ENCODE results near the gene ZNF169. TPM values are rescaled to one million over a fixed set of nuclear protein-coding genes. Genes with fewer than 3 reads are reported as not detected.
A peak's percentile ranks its signal among the peaks of the same experiment; 100 is the strongest.
"Not testable (repeated sequence)": the region's sequence is repeated elsewhere in the genome, so short reads cannot be mapped to it uniquely, and the experiment has no call there.

ZNF169 gene
- total RNA-seq, 2 experiments from 2014 or later, result 11.4 to 11.6 TPM

DNA sequence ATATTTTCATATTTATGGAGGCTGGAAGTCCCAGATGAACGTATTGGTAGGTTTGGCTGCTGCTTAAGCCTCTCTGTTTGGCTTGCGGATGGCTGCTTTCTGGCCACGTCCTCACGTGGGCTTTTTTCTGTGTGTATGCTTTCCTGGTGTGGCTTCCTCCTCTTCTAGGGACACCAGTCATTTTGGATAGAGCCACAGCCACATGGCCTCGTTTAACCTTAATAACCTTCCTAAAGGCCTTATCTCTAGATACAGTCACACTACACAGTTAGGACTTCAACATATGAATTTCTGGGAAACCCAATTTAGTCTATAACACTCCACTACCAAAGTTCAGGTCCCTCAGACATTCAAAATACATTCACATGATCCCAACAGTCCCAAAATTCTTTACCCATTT is 42.5 kb downstream of the ZNF169 start:
- DNase-seq (no peak), ATAC-seq (ENCODE audit: low read depth) (no peak)
- Mint-ChIP-seq H3K27me3 (no peaks in the 10 kb centered on the region), H3K36me3 (peaks cover 6% of the 10 kb centered on the region), H3K4me1 (peaks cover 1% of the 10 kb centered on the region), H3K27ac (no peak overlapping the region), H3K4me3 (no peak overlapping the region), H3K9me3 (no peaks in the 10 kb centered on the region)
- POLR2A ChIA-PET, result no interaction called here

DNA sequence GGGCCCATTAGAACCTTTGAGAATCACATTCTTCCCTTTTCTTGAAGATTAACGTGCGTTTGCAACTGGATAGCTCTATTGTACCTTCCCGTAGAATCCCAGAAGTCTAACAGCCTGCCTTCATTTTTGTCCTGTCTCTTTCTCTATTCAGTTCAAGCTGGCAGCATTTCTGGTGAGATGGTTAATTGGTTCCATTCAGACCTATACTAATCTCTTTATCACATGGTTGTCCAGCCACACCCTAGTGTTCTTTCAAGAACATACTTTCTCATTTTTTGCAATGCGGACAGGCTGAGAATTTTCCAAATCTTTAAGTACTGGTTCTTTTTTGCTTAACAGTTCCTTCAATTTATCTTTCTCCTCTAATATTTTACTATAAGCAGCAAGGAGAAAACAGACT is 43.3 kb downstream of the ZNF169 start:
- Mint-ChIP-seq H3K27me3 (no peaks in the 10 kb centered on the region), H3K27ac (no peak overlapping the region), H3K4me1 (peaks cover 1% of the 10 kb centered on the region), H3K4me3 (no peak overlapping the region), H3K9me3 (no peaks in the 10 kb centered on the region), H3K36me3 (peaks cover 3% of the 10 kb centered on the region)
- DNase-seq, result no peak
- ATAC-seq (ENCODE audit: low read depth), result no peak
- POLR2A ChIA-PET, result no interaction called here

DNA sequence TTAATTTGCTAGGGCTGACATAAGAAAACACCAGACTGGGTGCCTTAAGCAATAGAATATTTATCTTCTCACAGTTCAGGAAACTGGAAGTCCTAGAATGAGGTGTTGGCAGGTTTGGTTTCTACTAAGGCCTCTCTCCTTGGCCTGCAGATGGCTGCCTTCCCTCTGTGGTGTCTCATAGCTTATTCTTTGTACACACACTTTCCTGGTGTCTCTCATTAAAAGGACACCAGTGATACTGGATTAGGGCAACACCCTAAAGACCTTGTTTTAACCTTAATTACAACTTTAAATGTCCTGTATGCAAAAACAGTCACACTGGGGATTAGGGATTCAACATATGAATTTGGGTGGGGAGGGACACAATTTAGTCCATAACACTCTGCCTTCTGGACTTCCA is 44.2 kb downstream of the ZNF169 start:
- POLR2A ChIA-PET, result no interaction called here
- no peaks in the 10 kb centered on the region for H3K27me3 Mint-ChIP-seq
- no peak overlapping the region for H3K4me3 Mint-ChIP-seq
- peaks cover 3% of the 10 kb centered on the region for H3K36me3 Mint-ChIP-seq
- H3K4me1 Mint-ChIP-seq, result peaks cover 1% of the 10 kb centered on the region
- H3K27ac Mint-ChIP-seq, result no peak overlapping the region
- no peaks in the 10 kb centered on the region for H3K9me3 Mint-ChIP-seq
- no peak for DNase-seq
- no peak for ATAC-seq (ENCODE audit: low read depth)

DNA sequence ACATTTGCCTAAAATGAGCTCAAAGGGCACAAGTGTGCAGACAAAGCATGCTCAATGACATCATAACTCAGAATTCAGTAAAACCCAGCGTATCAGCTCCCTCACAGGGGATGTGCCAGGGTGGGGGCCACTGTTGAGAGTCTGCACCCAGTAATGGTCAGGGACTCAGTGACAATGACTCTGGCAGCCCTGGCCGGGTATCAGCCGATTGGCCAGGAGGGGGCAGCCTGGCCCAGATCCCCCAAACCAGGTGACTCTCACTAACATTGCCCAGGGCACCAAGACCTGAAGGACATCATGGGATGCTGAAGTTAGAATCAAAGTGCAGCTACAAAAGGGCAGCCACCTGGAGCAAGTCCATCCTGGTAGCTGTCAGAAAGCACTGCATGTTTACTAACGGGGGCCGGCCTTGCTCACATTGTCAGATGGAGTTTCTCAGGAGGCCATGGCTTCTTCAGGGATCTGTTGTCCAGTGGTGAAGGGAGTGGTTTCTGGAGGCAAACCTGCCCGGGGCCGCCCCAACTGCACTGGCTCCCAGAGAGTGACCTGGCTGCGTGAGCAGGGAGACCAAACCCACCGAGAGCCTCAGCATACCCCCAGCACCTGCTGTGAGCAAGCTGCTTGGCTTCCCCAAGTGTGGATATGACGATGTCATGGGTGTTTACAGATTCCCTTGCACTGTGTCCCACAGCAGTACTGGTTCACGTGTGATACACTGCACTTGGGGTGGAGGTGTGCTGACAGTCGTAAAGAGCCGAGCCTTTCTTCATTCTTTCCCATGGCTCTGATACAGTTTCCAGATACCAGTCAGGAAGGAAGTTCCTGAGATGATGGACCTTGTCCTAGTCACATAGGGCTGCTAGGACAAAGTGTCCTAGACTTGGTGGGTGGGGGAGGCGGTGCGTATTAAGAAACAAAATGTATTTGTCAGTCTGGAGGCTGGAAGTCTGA is 56.2 kb downstream of the ZNF169 start:
- not testable (repeated sequence) for H3K36me3 Mint-ChIP-seq

DNA sequence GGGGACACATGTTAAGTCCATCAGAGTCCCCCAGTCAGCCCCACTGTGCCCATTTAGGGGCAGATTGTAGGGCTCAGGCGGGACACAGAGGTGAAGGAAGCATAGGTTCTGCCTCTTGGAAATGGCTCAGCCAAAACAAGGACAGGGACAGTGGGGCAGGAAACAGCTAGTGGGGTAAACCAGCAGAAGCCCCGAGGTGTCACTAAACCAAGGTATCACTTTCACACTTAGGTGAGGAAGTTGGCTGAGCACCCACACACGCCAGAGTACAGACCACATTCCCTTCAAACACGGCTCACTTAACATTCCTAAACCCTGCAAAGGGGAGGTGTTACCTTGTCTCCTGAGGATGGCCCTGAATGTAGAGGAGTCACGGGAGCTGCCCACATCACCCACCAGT is 57.1 kb downstream of the ZNF169 start:
- H3K36me3 Mint-ChIP-seq, H3K4me3 Mint-ChIP-seq, H3K4me1 Mint-ChIP-seq, H3K9me3 Mint-ChIP-seq, H3K27me3 Mint-ChIP-seq, H3K27ac Mint-ChIP-seq, POLR2A ChIA-PET, DNase-seq: not testable (repeated sequence)
- peak; percentile 71 for ATAC-seq (ENCODE audit: low read depth)

More for the DNA sequence above, 56.2 kb downstream of the ZNF169 start:
- ATAC-seq (ENCODE audit: low read depth); H3K27ac Mint-ChIP-seq; H3K27me3 Mint-ChIP-seq; DNase-seq; H3K9me3 Mint-ChIP-seq; H3K4me3 Mint-ChIP-seq; POLR2A ChIA-PET; H3K4me1 Mint-ChIP-seq: not testable (repeated sequence)

DNA sequence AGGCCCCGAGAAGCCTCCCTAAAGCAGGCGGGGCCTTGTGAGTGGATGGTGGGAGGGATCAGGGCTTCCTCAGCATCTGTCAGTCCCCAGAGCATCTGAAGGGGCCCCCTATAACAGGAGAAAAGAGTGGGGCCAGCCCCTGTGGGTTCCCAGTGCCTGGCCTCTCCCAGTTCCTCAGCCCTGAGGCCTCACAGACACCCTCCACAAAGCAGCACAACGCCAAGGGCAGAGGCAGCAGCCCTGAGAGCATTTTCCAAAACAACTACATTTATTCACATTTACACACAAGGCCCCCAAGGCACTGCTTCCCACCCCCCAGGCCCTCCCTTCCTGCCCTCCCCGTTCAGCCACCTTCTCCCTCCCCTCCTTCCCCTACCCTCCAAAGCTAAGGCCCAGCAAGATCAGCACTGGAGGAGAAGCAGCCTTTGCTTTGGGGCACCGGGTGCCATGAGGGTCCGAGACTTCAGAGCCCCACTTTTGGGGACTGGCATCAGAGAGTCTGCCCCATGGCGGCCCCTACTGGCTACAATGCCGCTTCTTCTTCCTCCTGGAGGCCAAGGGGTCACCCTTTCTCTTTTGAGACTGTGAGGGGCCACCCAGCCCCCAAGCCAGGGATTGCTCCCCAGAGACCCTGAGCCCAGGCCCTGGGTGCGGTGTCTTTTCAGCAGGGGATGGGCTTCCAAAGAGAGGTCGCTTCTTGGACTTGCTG is 59.0 kb downstream of the ZNF169 start:
- H3K36me3 Mint-ChIP-seq; H3K27ac Mint-ChIP-seq; H3K4me3 Mint-ChIP-seq; DNase-seq; POLR2A ChIA-PET; H3K27me3 Mint-ChIP-seq; H3K9me3 Mint-ChIP-seq; H3K4me1 Mint-ChIP-seq; ATAC-seq (ENCODE audit: low read depth): not testable (repeated sequence)

DNA sequence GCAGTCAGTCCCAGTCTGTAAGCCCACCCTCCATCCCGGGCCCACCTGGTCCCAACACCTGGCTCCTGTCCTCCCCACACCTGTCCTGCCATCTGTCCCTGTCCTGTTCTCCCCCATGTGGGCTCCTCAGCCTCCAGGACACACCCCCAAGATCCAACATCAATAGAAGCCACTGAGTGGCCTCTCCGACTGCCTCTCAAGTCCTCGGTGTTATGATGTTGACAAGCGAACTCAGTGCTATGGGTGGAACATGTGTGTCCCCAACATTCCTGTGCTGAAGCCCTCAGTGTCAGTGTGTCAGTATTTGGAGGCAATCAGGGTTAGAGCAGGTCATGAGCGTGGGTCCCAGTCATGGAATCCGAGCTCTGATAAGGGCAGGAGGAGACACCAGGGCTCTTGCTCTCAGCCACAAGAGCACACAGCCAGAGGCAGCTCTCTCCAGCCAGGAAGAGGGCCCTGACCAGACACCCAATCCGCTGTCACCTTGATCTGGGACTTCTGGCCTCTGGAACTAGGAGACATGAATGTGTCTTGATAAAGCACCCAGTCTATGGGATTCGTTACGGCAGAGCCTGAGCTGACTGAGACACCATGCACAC is 63.3 kb downstream of the ZNF169 start:
- POLR2A ChIA-PET; H3K4me1 Mint-ChIP-seq; H3K27ac Mint-ChIP-seq; H3K27me3 Mint-ChIP-seq; DNase-seq; H3K36me3 Mint-ChIP-seq; H3K4me3 Mint-ChIP-seq; H3K9me3 Mint-ChIP-seq; ATAC-seq (ENCODE audit: low read depth): not testable (repeated sequence)

DNA sequence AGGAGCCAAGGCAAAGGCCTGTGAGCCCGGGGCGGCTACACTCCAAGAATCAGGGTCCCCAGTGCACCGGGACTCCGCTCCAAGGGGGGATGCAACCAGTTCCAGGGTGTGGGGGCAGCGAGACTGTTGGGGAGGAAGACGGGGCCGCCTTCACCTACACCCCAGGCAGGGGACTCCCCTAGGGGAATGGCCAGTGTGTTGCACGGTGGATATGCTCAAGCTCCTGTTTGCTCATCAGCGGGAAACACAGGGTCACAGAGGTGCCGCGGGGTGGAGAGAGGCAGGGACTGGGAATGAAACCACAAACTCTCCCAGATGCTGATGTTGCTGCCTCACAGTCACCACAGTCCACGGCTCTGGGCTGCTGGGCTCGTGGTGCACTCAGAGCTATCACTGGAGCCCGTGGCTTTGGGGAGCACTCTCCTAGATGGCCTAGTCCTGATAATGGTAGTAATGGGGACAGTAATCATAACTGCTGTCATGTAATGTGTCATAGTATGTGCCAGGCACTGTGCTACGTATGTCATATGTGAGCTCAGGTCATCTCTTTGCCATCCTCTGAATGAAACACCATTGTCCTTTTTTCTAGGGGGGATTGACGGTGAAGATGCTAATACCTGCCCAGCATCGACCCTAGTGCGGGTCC is 64.2 kb downstream of the ZNF169 start:
- H3K4me3 Mint-ChIP-seq; ATAC-seq (ENCODE audit: low read depth); POLR2A ChIA-PET; H3K9me3 Mint-ChIP-seq; H3K4me1 Mint-ChIP-seq; H3K27me3 Mint-ChIP-seq; H3K36me3 Mint-ChIP-seq; DNase-seq; H3K27ac Mint-ChIP-seq: not testable (repeated sequence)

DNA sequence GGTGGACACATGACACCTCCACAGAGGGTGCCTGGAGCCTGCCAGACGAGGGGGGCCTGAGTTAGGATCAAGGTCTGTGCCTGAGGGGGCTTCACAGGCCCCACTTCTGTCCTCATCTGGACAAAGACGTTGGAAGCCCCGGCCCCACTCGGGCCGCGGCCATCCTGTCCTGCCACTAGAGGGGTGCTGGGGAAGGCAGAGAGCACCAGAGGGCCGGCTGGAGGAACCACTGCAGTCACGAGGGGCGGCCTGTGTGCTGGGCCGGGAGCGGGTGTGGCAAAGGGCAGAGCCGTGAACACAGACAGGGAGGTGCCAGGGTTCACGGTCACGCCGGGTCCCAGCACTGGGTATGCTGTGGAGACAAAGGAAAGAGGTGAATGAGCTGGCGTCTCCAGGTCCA is 66.5 kb downstream of the ZNF169 start:
- POLR2A ChIA-PET; H3K27me3 Mint-ChIP-seq; ATAC-seq (ENCODE audit: low read depth); H3K27ac Mint-ChIP-seq; DNase-seq; H3K9me3 Mint-ChIP-seq; H3K4me3 Mint-ChIP-seq; H3K4me1 Mint-ChIP-seq; H3K36me3 Mint-ChIP-seq: not testable (repeated sequence)

DNA sequence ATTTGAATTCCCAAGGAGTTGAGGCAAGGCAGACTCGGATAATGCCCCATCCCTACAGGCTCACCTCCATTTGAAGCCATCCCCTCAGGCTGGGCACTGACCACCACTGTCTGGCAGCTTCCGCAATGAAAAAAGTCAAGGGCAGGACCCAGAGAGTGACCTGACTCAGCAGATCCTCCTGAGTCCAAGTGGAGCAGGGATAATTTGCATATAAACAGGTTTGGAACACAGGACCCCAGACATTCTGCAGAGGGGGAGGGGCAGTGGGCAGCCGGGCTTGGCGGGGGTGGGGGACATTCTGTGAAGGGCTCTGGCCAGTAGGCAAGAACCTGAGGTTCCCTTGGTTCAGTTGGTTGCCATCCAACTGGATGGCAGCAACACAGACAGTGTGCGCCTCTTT is 69.4 kb downstream of the ZNF169 start, which contains the start of gene NUTM2F:
Gene NUTM2F (minus strand): TSS at position 101 of the 400 bp plus-strand sequence. CDS start 21 bp downstream, at position 80.
- H3K4me1 Mint-ChIP-seq; H3K27ac Mint-ChIP-seq; H3K36me3 Mint-ChIP-seq; H3K9me3 Mint-ChIP-seq; H3K27me3 Mint-ChIP-seq; H3K4me3 Mint-ChIP-seq; ATAC-seq (ENCODE audit: low read depth); DNase-seq; POLR2A ChIA-PET: not testable (repeated sequence)

DNA sequence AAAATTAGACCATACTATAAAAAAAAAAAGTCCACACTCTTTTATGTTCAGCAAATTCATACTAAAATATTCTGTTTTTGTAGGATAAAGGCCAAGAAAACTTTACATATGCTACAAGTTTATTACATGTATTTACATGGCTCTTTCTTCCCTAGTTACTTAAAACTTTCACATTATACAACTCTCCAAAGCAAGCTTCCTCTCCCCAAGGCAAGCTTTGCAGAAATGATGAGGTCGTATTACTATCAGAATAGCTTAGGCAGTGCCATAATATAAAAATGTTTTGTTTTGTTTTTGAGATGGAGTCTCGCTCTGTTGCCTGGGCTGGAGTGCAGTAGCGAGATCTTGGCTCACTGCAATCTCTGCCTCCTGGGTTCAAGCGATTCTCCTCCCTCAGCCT is 77.3 kb downstream of the ZNF169 start:
- H3K9me3 Mint-ChIP-seq; H3K4me1 Mint-ChIP-seq; H3K27me3 Mint-ChIP-seq; H3K27ac Mint-ChIP-seq; ATAC-seq (ENCODE audit: low read depth); DNase-seq; POLR2A ChIA-PET; H3K36me3 Mint-ChIP-seq; H3K4me3 Mint-ChIP-seq: not testable (repeated sequence)

DNA sequence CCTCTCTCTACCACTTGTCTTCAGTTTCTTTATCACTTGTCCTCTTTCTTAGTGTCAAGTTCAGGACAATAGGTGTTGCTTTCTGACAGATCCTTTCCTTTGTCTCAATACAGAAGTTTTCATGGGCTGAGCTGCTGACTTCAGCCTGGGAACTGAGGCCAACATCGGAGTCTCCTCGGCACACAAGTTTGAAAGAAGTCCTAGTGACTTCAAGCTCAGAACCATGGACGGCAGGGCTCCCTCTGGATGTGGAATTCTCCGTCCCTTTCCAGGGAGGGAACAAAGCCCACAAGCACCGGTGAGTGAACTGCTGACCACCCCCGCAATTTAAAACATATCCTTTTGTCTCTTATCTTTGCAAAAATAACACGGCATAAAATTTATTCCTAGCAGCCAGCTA is 79.6 kb downstream of the ZNF169 start:
- H3K4me1 Mint-ChIP-seq; H3K27ac Mint-ChIP-seq; H3K27me3 Mint-ChIP-seq; ATAC-seq (ENCODE audit: low read depth); POLR2A ChIA-PET; H3K9me3 Mint-ChIP-seq; H3K36me3 Mint-ChIP-seq; H3K4me3 Mint-ChIP-seq; DNase-seq: not testable (repeated sequence)

DNA sequence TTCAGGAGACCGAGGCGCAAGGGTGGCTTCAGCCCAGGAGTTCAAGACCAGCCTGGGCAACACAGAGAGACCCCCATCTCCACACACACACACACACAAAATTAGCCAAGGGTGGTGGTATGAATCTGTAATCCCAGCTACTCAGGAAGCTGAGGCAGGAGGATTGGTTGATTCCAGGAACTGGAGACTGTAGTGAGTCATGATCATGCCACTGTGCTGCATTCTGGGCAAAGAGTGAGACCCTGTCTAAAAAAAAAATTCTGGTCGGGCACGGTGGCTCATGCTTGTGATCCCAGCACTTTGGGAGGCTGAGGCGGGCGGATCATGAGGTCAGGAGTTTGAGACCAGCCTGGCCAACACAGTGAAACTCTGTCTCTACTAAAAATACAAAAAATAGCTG is 80.6 kb downstream of the ZNF169 start:
- H3K27ac Mint-ChIP-seq; DNase-seq; H3K4me3 Mint-ChIP-seq; ATAC-seq (ENCODE audit: low read depth); H3K9me3 Mint-ChIP-seq; H3K4me1 Mint-ChIP-seq; H3K36me3 Mint-ChIP-seq; H3K27me3 Mint-ChIP-seq; POLR2A ChIA-PET: not testable (repeated sequence)
